Thymus (tissue), 11 donors: ENCODE results near the gene DCHS2. TPM values are rescaled to one million over a fixed set of nuclear protein-coding genes. Genes with fewer than 3 reads are reported as not detected.

Experiments
- DNase-seq, 9 donors: peaks; one replicate each; pipeline ENCODE4 v3.0.0-alpha.2; 2013; ENCODE audit warnings: low spot score in 9 of 9, low read depth in 6 of 9, missing footprints in 1 of 9
- H3K27ac ChIP-seq, 2 donors: one replicate each; pipeline ENCODE4 v1.5.1; 2013; ENCODE audit warnings: control low read depth in 1 of 2, low read depth in 1 of 2, low read length in 1 of 2, mild to moderate bottlenecking in 1 of 2, moderate library complexity in 1 of 2
- H3K27me3 ChIP-seq, 2 donors: one replicate each; pipeline ENCODE4 v1.5.1; 2013; ENCODE audit warnings: low read length in 1 of 2; ENCODE audit not compliant: control insufficient read depth in 2 of 2, insufficient read depth in 1 of 2
- H3K36me3 ChIP-seq, 2 donors: one replicate each; pipeline ENCODE4 v1.5.1; 2013; ENCODE audit warnings: low read length in 1 of 2, mild to moderate bottlenecking in 1 of 2, moderate library complexity in 1 of 2; ENCODE audit not compliant: control insufficient read depth in 2 of 2, insufficient read depth in 2 of 2
- H3K4me1 ChIP-seq, 2 donors: one replicate each; pipeline ENCODE4 v1.5.1; 2013; ENCODE audit warnings: low read length in 2 of 2; ENCODE audit not compliant: control insufficient read depth in 2 of 2, insufficient read depth in 2 of 2
- H3K4me3 ChIP-seq, 2 donors: one replicate each; pipeline ENCODE4 v1.5.1; 2013; ENCODE audit warnings: low read length in 2 of 2, control low read depth in 1 of 2, mild to moderate bottlenecking in 1 of 2
- H3K9me3 ChIP-seq, 2 donors: one replicate each; pipeline ENCODE4 v1.5.1; 2013; ENCODE audit warnings: low read length in 1 of 2, mild to moderate bottlenecking in 1 of 2; ENCODE audit not compliant: control insufficient read depth in 2 of 2, insufficient read depth in 1 of 2
- WGBS: extraction: QIAGEN DNeasy Blood & Tissue Kit; methylation state at CpG from one replicate; pipeline ENCODE4 v1.1.7; 2013; 5-methylcytosine and 5-hydroxymethylcytosine counted together
- polyA plus RNA-seq: library from polyadenylated mRNA; stranded (reverse); fragments of 200-250 nt; gene quantifications from one replicate; pipeline ENCODE4 v1.2.3, GENCODE V29; 2013
- total RNA-seq: library from RNA; stranded (reverse); fragments of 120-200 nt; gene quantifications from one replicate; pipeline ENCODE4 v1.2.4, GENCODE V29; 2013
- donor health status: healthy.

DCHS2 gene
- total and polyA plus RNA-seq, 2 donors = 0.07 to 0.19 TPM

DNA sequence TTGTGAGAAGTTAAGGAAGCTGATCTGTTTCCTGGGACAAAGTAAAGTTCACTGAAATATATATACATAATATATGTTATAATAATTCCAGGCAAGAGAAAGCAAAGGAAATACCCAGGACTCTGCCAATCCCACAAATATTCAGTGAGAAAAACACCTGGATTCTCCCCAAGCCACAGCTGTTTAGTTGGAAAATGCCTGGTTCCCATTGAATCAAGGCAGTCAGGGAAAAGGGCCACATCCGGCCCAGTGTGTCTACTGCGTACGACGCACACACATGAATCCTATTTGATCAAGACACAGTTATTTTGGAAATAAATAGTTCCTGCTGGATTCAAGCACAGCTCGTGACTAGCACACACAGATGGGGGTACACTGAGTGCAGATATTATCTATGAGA, 6.3 kb upstream of the DCHS2 start:
- Histone ChIP-seq H3K4me3 (no peak overlapping the region), H3K9me3 (no peaks in the 10 kb centered on the region), H3K27ac (no peak overlapping the region), H3K27me3 (peaks cover 8 to 25% of the 10 kb centered on the region in 2 donors), H3K4me1 (no peaks in the 10 kb centered on the region), H3K36me3 (no peaks in the 10 kb centered on the region)
- DNase-seq = no peak
- 94% methylated on average over 5 of the region's 5 CpGs for WGBS

DNA sequence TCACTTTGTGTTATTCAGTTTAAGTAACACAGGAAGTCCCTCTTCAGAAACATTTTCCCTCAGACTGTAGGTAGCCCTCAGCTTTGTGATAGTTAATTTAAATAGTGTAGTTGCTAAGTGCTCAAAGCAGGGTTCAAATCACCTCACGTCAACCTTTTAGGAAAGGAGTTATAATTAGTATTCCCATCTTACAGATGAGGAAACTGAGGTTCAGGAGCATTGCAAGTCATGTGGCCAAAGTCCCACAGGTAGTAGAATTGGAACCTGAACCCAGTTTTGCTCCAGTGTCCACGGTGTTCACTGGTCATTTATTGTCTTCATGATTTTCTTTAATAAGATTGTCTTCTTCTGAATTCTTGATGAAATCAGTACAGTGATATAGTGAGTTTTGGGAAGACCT, 4.3 kb upstream of the DCHS2 start:
- Histone ChIP-seq H3K9me3 (no peaks in the 10 kb centered on the region), H3K4me1 (no peaks in the 10 kb centered on the region), H3K27me3 (peaks cover 28 to 42% of the 10 kb centered on the region in 2 donors), H3K4me3 (no peak overlapping the region), H3K27ac (no peak overlapping the region), H3K36me3 (no peaks in the 10 kb centered on the region)
- no peak for DNase-seq
- WGBS = 97% methylated on average over 2 of the region's 2 CpGs

DNA sequence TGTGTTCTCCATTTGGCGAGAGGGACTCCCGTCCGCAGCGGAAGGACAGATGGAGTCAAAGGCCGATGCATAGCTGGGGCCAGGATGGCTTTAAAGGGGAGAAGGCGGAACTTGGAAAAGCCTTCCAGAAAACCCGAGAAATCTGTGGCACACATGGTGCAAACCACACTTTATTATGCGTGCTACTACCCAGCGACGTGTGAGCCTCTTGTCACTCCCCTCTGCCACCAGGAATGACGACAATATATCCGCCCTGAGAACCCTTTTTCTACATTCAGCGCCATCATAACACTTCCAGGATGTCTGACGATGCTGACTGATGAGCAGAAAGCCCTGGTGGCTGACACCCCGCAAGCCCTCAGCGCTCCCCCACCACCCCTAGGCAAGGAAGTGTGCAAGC, 689 bp upstream of the DCHS2 start:
- peaks cover 1 to 5% of the 10 kb centered on the region in 2 donors for H3K9me3 ChIP-seq
- H3K4me1 ChIP-seq = no peaks in the 10 kb centered on the region
- DNase-seq = no peak
- H3K27me3 ChIP-seq = peaks cover 49 to 65% of the 10 kb centered on the region in 2 donors
- H3K36me3 ChIP-seq = no peaks in the 10 kb centered on the region
- no peak overlapping the region for H3K27ac ChIP-seq
- no peak overlapping the region for H3K4me3 ChIP-seq
- 9% methylated on average over 16 of the region's 16 CpGs for WGBS

DNA sequence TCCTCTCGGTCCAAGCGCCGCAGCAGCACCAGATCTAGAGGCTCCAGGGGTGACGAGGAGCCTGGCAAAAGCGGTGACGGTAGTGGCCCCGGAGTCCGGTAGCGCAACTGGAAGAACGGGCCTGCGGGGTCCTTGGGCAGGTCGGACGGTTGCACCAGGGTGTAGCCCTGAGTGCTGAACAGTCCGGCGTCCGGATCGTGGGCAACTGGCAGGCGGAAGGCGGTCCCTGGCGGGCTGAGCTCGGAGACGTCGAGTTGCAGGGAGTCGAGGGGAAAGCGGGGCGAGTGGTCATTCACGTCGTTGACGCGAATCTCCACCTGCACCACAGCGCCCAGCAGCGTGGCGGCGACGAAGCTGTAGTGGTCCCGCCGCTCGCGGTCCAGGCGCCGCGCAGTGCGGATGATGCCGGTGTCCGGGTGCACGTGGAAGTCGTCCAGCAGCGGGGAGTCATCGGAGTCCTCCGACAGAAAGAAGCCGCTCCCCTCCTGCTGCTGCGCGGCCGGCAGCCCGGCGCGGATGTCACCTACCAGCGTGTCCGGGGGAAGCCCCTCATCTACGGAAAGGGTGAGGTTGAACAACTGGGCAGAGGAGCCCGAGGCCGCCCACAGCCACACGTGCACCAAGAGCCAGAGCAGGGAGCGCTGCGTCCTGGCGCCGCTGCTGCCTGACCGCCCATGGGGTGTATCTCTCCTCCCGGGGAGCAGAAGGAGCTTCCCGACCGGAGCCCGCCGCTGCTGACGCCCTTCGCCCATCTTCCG, 837 bp downstream of the DCHS2 start:
- Histone ChIP-seq H3K9me3 (peaks cover 1 to 5% of the 10 kb centered on the region in 2 donors), H3K27ac (no peak overlapping the region), H3K4me1 (no peaks in the 10 kb centered on the region), H3K27me3 (peaks cover 49 to 65% of the 10 kb centered on the region in 2 donors), H3K36me3 (no peaks in the 10 kb centered on the region), H3K4me3 (peak overlapping the region in 1 of 2 donors; percentile 10)
- WGBS = 6% methylated on average over 76 of the region's 76 CpGs
- DNase-seq = no peak

DNA sequence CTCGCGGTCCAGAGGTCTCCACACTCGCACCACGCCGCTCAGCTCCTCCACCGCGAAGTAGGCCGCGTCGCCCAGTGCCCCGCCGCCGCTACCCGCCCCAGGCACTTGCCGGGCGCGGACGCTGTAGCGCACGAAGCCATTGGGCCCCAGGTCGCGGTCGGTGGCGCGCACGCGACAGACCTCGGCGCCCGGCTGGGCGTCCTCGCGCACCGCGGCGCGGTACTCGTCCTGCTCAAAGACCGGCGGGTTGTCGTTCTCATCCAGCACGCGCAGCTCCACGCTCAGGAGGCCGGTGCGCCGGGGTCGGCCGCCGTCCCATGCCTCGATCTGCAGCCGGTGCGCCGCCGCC, 1.4 kb downstream of the DCHS2 start:
- peaks cover 1 to 5% of the 10 kb centered on the region in 2 donors for H3K9me3 ChIP-seq
- H3K36me3 ChIP-seq = no peaks in the 10 kb centered on the region
- H3K27ac ChIP-seq = no peak overlapping the region
- 7% methylated on average over 55 of the region's 55 CpGs for WGBS
- no peak for DNase-seq
- peaks cover 47 to 62% of the 10 kb centered on the region in 2 donors for H3K27me3 ChIP-seq
- no peaks in the 10 kb centered on the region for H3K4me1 ChIP-seq
- H3K4me3 ChIP-seq = no peak overlapping the region

DNA sequence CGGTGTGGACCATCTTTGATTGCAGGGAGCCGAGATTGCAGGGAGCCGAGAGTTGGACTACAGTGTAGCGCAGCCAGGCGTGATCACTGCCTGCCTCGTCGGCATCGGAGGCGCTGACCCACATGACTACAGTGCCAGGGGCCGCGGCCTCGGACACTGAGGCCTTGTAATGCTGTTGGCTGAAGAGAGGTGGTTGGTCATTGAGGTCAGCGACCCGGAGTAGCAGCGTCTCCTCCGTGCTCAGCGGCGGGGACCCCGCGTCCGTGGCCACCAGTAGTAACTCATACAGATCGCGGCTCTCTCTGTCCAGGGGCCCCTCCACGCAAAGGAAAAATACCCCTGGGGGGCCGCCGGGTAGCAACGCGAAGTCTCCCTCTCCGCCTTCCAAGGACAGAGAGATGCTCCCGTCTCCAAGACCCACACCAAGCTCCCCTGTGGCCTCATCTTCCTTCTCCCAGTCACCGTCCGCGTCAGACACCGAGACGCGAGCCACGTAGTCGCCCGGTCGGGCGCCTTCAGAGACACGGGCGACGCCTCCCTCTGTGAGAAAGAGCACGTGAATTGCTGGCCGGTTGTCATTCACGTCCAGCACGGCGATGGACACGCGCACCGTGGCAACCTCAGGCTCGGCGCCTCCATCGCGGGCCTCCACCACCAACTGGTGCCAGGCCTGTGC, 1.9 kb downstream of the DCHS2 start:
- Histone ChIP-seq H3K4me1 (no peaks in the 10 kb centered on the region), H3K27ac (no peak overlapping the region), H3K9me3 (peaks cover 1 to 5% of the 10 kb centered on the region in 2 donors), H3K36me3 (no peaks in the 10 kb centered on the region), H3K4me3 (no peak overlapping the region), H3K27me3 (peaks cover 47 to 60% of the 10 kb centered on the region in 2 donors)
- DNase-seq = no peak
- 48% methylated on average over 56 of the region's 56 CpGs for WGBS

DNA sequence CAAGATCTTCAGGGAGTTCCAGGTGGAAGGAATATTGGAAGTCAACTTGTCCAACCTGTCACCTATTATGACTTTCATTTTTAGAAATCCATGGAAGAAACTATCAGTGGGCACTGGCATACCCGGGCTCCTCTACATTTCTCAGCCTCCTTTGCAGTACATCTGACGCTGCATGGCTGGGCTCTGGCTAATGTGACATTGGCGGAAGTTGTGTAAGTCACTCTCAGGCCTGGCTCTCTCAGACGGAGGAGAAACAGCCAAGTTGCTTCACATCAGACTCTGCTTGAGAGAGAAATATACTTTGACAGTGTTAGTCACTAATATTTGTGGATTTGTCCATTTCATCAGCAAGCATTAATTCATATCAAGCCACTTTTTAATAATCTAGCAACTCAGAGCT, 4.5 kb downstream of the DCHS2 start:
- no peak overlapping the region for H3K4me3 ChIP-seq

DNA sequence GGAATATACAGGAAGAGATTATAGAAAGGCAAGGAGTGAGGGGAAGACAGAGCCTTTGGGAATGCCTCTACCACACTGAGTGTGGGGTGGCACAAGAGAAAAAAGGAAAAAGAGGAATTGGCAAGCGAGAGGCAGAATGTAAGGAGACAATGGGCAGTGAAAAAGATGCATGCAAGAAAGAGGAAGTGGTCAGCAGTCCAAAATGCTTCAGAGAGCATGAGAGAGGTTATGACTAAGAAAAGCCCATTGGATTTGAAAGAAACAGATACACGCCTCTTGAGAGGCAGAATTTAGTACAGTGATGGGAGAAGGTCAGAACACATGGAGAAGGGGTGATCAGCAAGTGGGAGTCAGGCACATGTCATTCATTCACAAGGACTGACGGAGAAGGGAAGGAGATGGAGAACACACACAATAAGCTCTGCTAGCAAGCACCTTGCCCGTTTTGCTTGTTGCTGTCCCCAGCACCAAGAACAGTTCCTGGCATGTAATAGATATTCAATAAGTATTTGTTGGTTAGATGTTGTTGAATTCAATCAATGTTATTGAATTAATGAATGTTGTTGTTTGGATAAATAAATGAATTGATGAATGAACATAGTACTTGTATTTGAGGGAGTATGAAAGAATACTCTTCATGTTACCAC, 6.3 kb downstream of the DCHS2 start:
- Histone ChIP-seq H3K27ac (no peak overlapping the region), H3K9me3 (peaks cover 1 to 5% of the 10 kb centered on the region in 2 donors), H3K4me1 (no peaks in the 10 kb centered on the region), H3K27me3 (peaks cover 14 to 19% of the 10 kb centered on the region in 2 donors), H3K36me3 (no peaks in the 10 kb centered on the region), H3K4me3 (no peak overlapping the region)
- DNase-seq = no peak
- 31% methylated on average over 4 of the region's 4 CpGs for WGBS

More for the DNA sequence above, 4.5 kb downstream of the DCHS2 start:
- 90% methylated on average over 4 of the region's 4 CpGs for WGBS
- peaks cover 1 to 5% of the 10 kb centered on the region in 2 donors for H3K9me3 ChIP-seq
- no peak for DNase-seq
- H3K27ac ChIP-seq = no peak overlapping the region
- H3K27me3 ChIP-seq = peaks cover 33 to 38% of the 10 kb centered on the region in 2 donors
- H3K36me3 ChIP-seq = no peaks in the 10 kb centered on the region
- no peaks in the 10 kb centered on the region for H3K4me1 ChIP-seq

DNA sequence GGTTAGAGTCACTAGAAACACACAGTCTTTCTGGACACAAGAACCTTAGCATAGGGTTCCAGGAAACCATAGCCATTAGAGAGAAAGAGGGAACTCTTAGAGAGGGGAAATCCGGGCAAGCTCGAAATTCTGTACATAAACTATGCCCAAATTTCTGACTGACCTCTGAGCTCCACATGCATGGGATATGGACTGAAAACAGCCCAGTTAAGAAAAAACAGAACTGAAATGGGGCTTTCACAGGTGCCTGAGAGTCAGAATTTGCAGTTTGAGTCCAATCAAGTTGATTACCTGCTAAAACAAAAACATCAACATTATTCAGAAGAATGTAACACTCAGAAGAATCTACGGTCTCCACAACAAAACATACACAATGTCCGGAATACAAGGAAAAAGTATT, 13.1 kb downstream of the DCHS2 start:
- no peaks in the 10 kb centered on the region for H3K4me1 ChIP-seq
- H3K27me3 ChIP-seq = peaks cover 0 to 3% of the 10 kb centered on the region in 2 donors
- WGBS = 90% methylated on average over 4 of the region's 4 CpGs
- H3K4me3 ChIP-seq = no peak overlapping the region
- no peaks in the 10 kb centered on the region for H3K9me3 ChIP-seq
- H3K27ac ChIP-seq = no peak overlapping the region
- DNase-seq = no peak
- no peaks in the 10 kb centered on the region for H3K36me3 ChIP-seq
